H1 (cell line): ENCODE data around the gene CSF3R.

ENCODE experiments used
- ATF2 ChIP-seq: IDR thresholded peaks from 2 replicates; pipeline ENCODE4 v1.6.1; 2012; ENCODE audit warnings: low read length, inconsistent platforms
- ATF3 ChIP-seq: IDR thresholded peaks from 2 replicates; pipeline ENCODE4 v1.6.1; 2011; ENCODE audit warnings: low read depth, mild to moderate bottlenecking, low read length; ENCODE audit not compliant: insufficient read depth
- CEBPB ChIP-seq: IDR thresholded peaks from 2 replicates; pipeline ENCODE4 v1.6.1; 2012; ENCODE audit warnings: low read depth, low read length
- CREB1 ChIP-seq: IDR thresholded peaks from 2 replicates; pipeline ENCODE4 v1.6.1; 2012; ENCODE audit warnings: inconsistent platforms
- CTCF ChIP-seq, 3 experiments: IDR thresholded peaks; 1 replicate in 2 of 3; 2 replicates in 1 of 3; pipeline versions ENCODE4 v1.5.1 to v1.6.1; 2011; ENCODE audit warnings: low read length in 3 of 3, mild to moderate bottlenecking in 3 of 3, inconsistent platforms in 2 of 3, low read depth in 1 of 3, moderate library complexity in 1 of 3; ENCODE audit not compliant: insufficient read depth in 1 of 3; ENCODE audit errors: control extremely low read depth in 1 of 3
- EZH2 ChIP-seq: fragments of 200-600 bp; sonication (generic); IDR thresholded peaks from 2 replicates; pipeline ENCODE4 v1.7.1; 2012; ENCODE audit warnings: low read depth, mild to moderate bottlenecking, moderate library complexity, low read length, inconsistent platforms; ENCODE audit not compliant: severe bottlenecking
- NANOG ChIP-seq: IDR thresholded peaks from 2 replicates; pipeline ENCODE4 v1.6.1; 2011; ENCODE audit warnings: low read length, low read depth, mild to moderate bottlenecking, inconsistent platforms; ENCODE audit not compliant: insufficient read depth, poor library complexity, severe bottlenecking
- PHF8 ChIP-seq: fragments of 200-600 bp; sonication (generic); conservative IDR thresholded peaks from 2 replicates; pipeline ENCODE4 v1.7.1; 2012; ENCODE audit warnings: low read depth, mild to moderate bottlenecking, inconsistent platforms, low read length, moderate library complexity
- POLR2A ChIP-seq, 2 experiments: IDR thresholded peaks; 1 replicate in 1 of 2; 2 replicates in 1 of 2; pipeline ENCODE4 v1.6.1; 2011; ENCODE audit warnings: low read depth in 2 of 2, low read length in 2 of 2, mild to moderate bottlenecking in 2 of 2; ENCODE audit errors: control extremely low read depth in 1 of 2
- POLR2AphosphoS5 ChIP-seq: IDR thresholded peaks from 2 replicates; pipeline ENCODE4 v1.6.1; 2011; ENCODE audit warnings: low read depth, low read length
- POU5F1 ChIP-seq: IDR thresholded peaks from 2 replicates; pipeline ENCODE4 v1.6.1; 2011; ENCODE audit warnings: low read depth, mild to moderate bottlenecking, low read length, moderate library complexity
- USF2 ChIP-seq: IDR thresholded peaks from 2 replicates; pipeline ENCODE4 v1.6.1; 2011; ENCODE audit warnings: low read length, improper control_type of control experiment
- YY1 ChIP-seq: IDR thresholded peaks from 2 replicates; pipeline ENCODE4 v1.6.1; 2011; ENCODE audit warnings: low read depth, mild to moderate bottlenecking, low read length
- ZNF274 ChIP-seq: IDR thresholded peaks from 2 replicates; pipeline ENCODE4 v1.7.0; 2012; ENCODE audit warnings: low read length, borderline replicate concordance; ENCODE audit errors: extremely low read depth

- TF ChIP-seq ATF2, result no peak
- no peak for TF ChIP-seq USF2
- no peak for TF ChIP-seq EZH2
- TF ChIP-seq ATF3, result no peak
- no peak for TF ChIP-seq CEBPB
- TF ChIP-seq CTCF (IDR thresholded peaks at IDR 0.05; ENCODE audit: control extremely low read depth in 1 of 3, insufficient read depth in 1 of 3, low read depth in 1 of 3, low read length in 3 of 3), result no peak
- TF ChIP-seq CREB1, result no peak
- TF ChIP-seq NANOG, result no peak
- TF ChIP-seq PHF8, result no peak
- TF ChIP-seq POLR2A (IDR thresholded peaks at IDR 0.05; ENCODE audit: control extremely low read depth in 1 of 2, low read depth in 2 of 2, low read length in 2 of 2), result no peak
- TF ChIP-seq YY1, result no peak
- no peak for TF ChIP-seq ZNF274
- no peak for TF ChIP-seq POU5F1
- no peak for TF ChIP-seq POLR2AphosphoS5
Observed at GRCh38 chr1:36481091-36481490, 1.6 kb downstream of the CSF3R start.
